Measurements from ENCODE around the gene CORO6. TPM values are rescaled to one million over a fixed set of nuclear protein-coding genes. Genes with fewer than 3 reads are reported as not detected.
A peak's percentile ranks its signal among the peaks of the same experiment; 100 is the strongest.

Gene CORO6
- total RNA-seq, 2 experiments from 2014 or later, result 2.8 to 3.3 TPM

- DNase-seq (peak in 1 of 14 experiments; percentile 16), ATAC-seq (ENCODE audit: poor library complexity) (no peak)
- POLR2A ChIA-PET, result interaction anchor here (1.3 to 3.0 kb wide), 3 partner anchors 12 to 39 kb away, joined by 4 to 14 read pairs (median 9); partner anchors contain the start of gene ABHD15
- Mint-ChIP-seq H3K27ac (peak overlapping the region; percentile 36), H3K4me1 (ENCODE audit: low read depth) (peaks cover 14% of the 10 kb centered on the region), H3K9me3 (no peaks in the 10 kb centered on the region), H3K27me3 (no peaks in the 10 kb centered on the region), H3K36me3 (ENCODE audit: low read depth) (peaks cover 56% of the 10 kb centered on the region), H3K4me3 (no peak overlapping the region)
- intact Hi-C loops (cut with DNase I, micrococcal nuclease), result loop anchor here in 1 of 2 experiments (10.0 kb wide), 1 partner anchor 896 kb away; the partner anchor contains the start of gene GOSR1
- Histone ChIP-seq H3K4me1 (ENCODE audit: insufficient read depth, low read length) (peaks cover 14% of the 10 kb centered on the region), H3K27ac (ENCODE audit: low read depth in 1 of 2, low read length in 2 of 2) (no peak overlapping the region), H3K27me3 (ENCODE audit: control insufficient read depth in 1 of 2, insufficient read depth in 2 of 2, low read length in 2 of 2) (no peaks in the 10 kb centered on the region), H3K9me3 (ENCODE audit: control insufficient read depth in 1 of 2, insufficient read depth in 1 of 2, low read length in 2 of 2) (no peaks in the 10 kb centered on the region), H3K4me3 (ENCODE audit: low read length) (no peak overlapping the region), H3K36me3 (ENCODE audit: insufficient read depth, low read length) (peaks cover 84% of the 10 kb centered on the region)
- TF ChIP-seq CTCF (IDR thresholded peaks at IDR 0.05), result no peak
- CTCF ChIA-PET, result interaction anchor here (1.0 to 7.8 kb wide), 3 partner anchors 14 to 61 kb away, joined by 3 to 48 read pairs (median 34); partner anchors contain the start of gene ANKRD13B
Measured at GRCh38 chr17:29578626-29579485, 43.9 kb downstream of the CORO6 start.

- Mint-ChIP-seq H3K4me3 (no peak overlapping the region), H3K27ac (no peak overlapping the region), H3K4me1 (ENCODE audit: low read depth) (peaks cover 6% of the 10 kb centered on the region), H3K9me3 (no peaks in the 10 kb centered on the region), H3K36me3 (ENCODE audit: low read depth) (peaks cover 58% of the 10 kb centered on the region), H3K27me3 (no peaks in the 10 kb centered on the region)
- ATAC-seq (ENCODE audit: poor library complexity), result no peak
- Histone ChIP-seq H3K27ac (ENCODE audit: low read depth in 1 of 2, low read length in 2 of 2) (no peak overlapping the region), H3K9me3 (ENCODE audit: control insufficient read depth in 1 of 2, insufficient read depth in 1 of 2, low read length in 2 of 2) (no peaks in the 10 kb centered on the region), H3K36me3 (ENCODE audit: insufficient read depth, low read length) (peaks cover 82% of the 10 kb centered on the region), H3K4me3 (ENCODE audit: low read length) (no peak overlapping the region), H3K4me1 (ENCODE audit: insufficient read depth, low read length) (peaks cover 17% of the 10 kb centered on the region), H3K27me3 (ENCODE audit: control insufficient read depth in 1 of 2, insufficient read depth in 2 of 2, low read length in 2 of 2) (no peaks in the 10 kb centered on the region)
- ChIA-PET POLR2A (interaction anchor here (2.6 kb wide), 1 partner anchor 40 kb away, joined by 9 read pairs; no protein-coding TSS in a partner anchor), CTCF (interaction anchor here (0.6 to 7.8 kb wide), 3 partner anchors 14 to 337 kb away, joined by 3 to 48 read pairs (median 4); no protein-coding TSS in a partner anchor)
- no peak for TF ChIP-seq CTCF (IDR thresholded peaks at IDR 0.05)
- DNase-seq, result peak in 1 of 14 experiments; percentile 27
- intact Hi-C loops (cut with DNase I, micrococcal nuclease), result loop anchor here in 1 of 2 experiments (10.0 kb wide), 1 partner anchor 897 kb away; the partner anchor contains the start of gene GOSR1
Measured at GRCh38 chr17:29577385-29578211, 45.1 kb downstream of the CORO6 start.

GRCh38 chr17:29577001-29577370 is 45.7 kb downstream of the CORO6 start:
- Mint-ChIP-seq H3K4me3 (no peak overlapping the region), H3K27ac (no peak overlapping the region), H3K36me3 (ENCODE audit: low read depth) (peaks cover 51% of the 10 kb centered on the region), H3K27me3 (no peaks in the 10 kb centered on the region), H3K9me3 (no peaks in the 10 kb centered on the region), H3K4me1 (ENCODE audit: low read depth) (peaks cover 6% of the 10 kb centered on the region)
- peaks cover 17% of the 10 kb centered on the region for H3K4me1 ChIP-seq (ENCODE audit: insufficient read depth, low read length)
- H3K27me3 ChIP-seq (ENCODE audit: control insufficient read depth in 1 of 2, insufficient read depth in 2 of 2, low read length in 2 of 2), result no peaks in the 10 kb centered on the region
- ChIA-PET CTCF (interaction anchor here (1.2 to 7.8 kb wide), 3 partner anchors 15 to 41 kb away, joined by 4 to 48 read pairs (median 4); no protein-coding TSS in a partner anchor), POLR2A (interaction anchor here (1.0 kb wide), 1 partner anchor 40 kb away, joined by 5 read pairs; no protein-coding TSS in a partner anchor)
- peak in 1 of 14 experiments; percentile 26 for DNase-seq
- intact Hi-C loops (cut with DNase I, micrococcal nuclease), result loop anchor here in 1 of 2 experiments (10.0 kb wide), 1 partner anchor 898 kb away; the partner anchor contains the start of gene GOSR1
- no peak overlapping the region for H3K4me3 ChIP-seq (ENCODE audit: low read length)
- peaks cover 79% of the 10 kb centered on the region for H3K36me3 ChIP-seq (ENCODE audit: insufficient read depth, low read length)
- no peaks in the 10 kb centered on the region for H3K9me3 ChIP-seq (ENCODE audit: control insufficient read depth in 1 of 2, insufficient read depth in 1 of 2, low read length in 2 of 2)
- no peak for TF ChIP-seq CTCF (IDR thresholded peaks at IDR 0.05)
- H3K27ac ChIP-seq (ENCODE audit: low read depth in 1 of 2, low read length in 2 of 2), result no peak overlapping the region
- no peak for ATAC-seq (ENCODE audit: poor library complexity)
